GM13976 (cell line): Measurements from ENCODE around the gene AQP5.

Source experiments
- DNase-seq: peaks from one replicate; pipeline ENCODE4 v3.0.0; 2012; ENCODE audit warnings: low spot score
- CTCF ChIP-seq: IDR thresholded peaks from 2 replicates; pipeline ENCODE4 v1.5.1; 2012; ENCODE audit warnings: borderline replicate concordance, mild to moderate bottlenecking; ENCODE audit not compliant: insufficient read depth; ENCODE audit errors: extremely low read depth, missing control alignments, control extremely low read depth
- in situ Hi-C: fragments of 300-500 bp; cut with MboI; formaldehyde crosslinking; loops from one replicate; pipeline ENCODE4 v1.12.0; 2022; ENCODE audit warnings: low sequenced_read_pairs, mixed read lengths, inconsistent platforms; ENCODE audit not compliant: unreplicated experiment

AQP5 gene

DNA sequence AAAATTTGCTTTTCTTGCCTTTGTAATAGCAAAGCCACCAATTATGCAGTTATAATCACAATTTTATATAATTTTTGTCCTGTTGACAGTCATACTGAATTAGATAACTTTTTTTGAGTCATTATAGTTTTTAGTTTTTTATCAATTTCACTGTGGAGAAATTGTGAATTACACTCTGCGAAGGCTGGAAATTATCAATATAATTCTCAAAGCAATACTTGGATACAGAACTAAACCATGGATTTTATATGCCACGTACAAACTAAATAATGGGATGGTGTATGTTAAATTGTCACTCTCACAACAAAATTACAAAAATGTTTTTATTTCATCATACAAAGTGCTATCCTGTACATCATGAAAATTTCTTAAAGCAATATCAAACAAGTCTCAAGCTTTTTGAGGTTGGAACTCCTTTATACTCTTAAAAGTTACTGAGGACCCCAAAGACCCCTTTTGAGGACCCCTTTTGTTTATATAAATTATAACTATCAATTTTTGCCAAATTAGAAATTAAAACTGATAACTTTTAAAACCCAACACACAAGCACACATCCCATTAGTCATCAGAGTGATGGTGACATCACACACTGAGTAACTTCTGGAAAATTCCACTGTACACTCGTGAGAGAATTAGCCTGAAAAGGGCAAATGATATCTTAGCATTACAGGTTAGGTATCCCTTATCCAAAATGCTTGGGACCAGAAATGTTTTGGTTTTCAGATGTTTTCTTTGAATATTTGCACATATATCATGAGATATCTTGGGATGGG, 31.0 kb upstream of the AQP5 start:
- no peak for DNase-seq
- TF ChIP-seq CTCF, result no peak
- in situ Hi-C loops, result no loop called here

DNA sequence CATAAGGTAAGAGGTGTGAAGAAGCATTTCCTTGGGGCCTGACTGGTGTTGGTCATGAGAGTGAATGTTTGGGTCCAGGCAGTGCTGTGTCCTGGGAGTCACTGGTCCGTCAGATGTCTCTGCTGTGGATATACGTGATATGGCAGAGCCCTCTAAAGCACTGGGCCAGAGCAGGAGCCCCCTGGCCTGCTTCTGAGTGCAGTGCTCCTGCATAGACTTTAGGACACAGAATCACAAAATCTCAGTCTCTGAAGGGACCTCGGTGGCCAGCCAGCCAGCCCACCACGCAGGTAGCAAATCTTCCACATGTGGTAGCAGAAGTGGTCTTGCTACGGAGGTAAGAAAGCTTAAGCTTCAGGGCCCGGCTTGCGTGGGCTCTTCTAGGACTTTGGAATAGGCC, 29.6 kb upstream of the AQP5 start:
- in situ Hi-C loops, result no loop called here

DNA sequence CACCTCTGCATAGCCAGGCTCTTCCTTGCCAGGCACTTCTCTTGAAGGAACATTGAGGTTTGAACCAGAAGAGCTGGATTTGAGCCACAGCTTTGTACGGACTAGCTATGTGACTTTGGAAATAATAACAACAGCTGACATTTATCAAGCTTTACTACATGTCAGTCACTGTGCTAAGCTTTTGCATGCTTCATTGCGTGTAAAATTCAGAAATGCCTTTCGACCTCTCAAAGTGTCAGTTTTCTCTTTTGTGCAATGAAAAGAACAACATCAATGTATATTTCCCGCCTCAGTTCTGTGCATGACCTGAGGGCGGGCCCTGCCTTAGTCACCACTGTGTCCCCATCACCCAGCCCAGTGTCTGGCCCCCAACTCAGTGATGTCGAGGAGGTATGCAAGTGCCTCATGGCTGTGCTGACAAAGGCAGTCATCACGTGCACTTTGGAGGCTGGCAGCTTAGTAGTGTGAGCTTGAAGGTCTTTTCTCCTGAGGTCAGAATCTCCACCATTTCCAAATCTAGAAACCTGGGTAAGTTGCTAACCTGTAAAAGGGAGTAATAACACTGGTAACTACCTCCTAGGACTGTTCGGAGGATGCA, 29.0 kb upstream of the AQP5 start:
- no peak for DNase-seq
- in situ Hi-C loops, result no loop called here
- no peak for TF ChIP-seq CTCF

More for the DNA sequence above, 29.6 kb upstream of the AQP5 start:
- TF ChIP-seq CTCF, result no peak
- no peak for DNase-seq

DNA sequence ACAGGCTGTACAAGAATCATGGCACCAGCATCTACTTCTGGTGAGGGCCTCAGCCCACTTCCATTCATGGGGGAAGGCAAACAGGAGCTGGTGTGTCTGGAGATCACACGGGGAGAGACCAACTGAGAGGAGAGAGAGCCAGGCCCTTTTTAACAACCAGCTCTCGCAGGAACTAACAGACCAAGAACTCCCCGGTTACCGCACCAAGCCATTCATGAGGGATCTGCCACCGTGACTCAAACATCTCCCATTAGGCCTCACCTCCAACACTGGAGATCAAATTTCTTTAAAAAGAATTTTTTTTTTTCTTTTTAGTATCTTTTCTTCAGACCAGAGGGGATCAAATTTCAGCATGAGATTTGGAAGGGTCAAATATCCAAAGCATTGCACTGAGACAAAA, 27.9 kb upstream of the AQP5 start:
- TF ChIP-seq CTCF, result no peak
- no peak for DNase-seq
- in situ Hi-C loops, result no loop called here

GRCh38 chr12:49934505-49934904, 27.2 kb upstream of the AQP5 start:
- no peak for TF ChIP-seq CTCF
- DNase-seq, result no peak
- in situ Hi-C loops, result no loop called here

DNA sequence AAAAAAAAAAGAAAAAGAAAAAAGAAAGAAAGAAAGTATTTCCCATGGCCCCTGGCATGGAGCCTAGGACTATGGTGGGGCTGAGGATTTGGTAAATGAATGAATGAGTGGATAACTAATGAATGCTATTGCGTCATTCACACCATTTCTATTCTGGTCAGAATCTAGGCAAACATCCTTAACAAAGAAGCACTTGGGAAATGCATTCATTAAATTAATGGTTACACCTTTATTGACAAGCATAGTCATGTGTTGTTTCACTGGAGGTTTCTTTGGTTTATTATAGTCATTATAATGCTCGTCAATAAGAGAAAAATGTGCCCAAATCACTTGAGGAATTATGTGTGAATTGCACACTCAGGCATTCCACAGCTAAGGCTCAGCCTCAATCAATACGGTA, 24.7 kb upstream of the AQP5 start:
- DNase-seq, result no peak
- in situ Hi-C loops, result no loop called here
- no peak for TF ChIP-seq CTCF
